ENCODE results near the gene SLC46A1. TPM values are rescaled to one million over a fixed set of nuclear protein-coding genes. Genes with fewer than 3 reads are reported as not detected.
A peak's percentile ranks its signal among the peaks of the same experiment; 100 is the strongest.

SLC46A1 gene
- total RNA-seq, 1 donor from 2014 or later: 7.7 TPM

DNA sequence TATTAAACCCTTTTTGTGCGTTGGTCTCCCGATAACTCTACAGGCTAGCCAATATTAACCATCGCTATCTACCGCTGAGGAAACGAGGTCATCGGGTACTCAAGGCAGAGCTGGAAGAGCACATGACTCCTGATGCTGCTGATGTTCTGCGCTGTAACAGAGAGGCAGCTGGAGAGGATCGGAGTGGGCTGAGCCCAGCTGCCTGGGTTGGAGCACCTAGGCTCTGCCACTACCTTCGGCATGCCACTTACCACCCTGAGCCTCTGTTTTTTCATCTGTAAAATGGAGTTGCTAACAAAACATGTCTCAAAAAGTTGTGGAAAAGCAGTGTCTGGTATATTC lies 432 bp upstream of the SLC46A1 start:
- ATAC-seq (peak; percentile 11), DNase-seq (ENCODE audit: missing footprints) (no peak)
- intact Hi-C loops (cut with DNase I): no loop called here

DNA sequence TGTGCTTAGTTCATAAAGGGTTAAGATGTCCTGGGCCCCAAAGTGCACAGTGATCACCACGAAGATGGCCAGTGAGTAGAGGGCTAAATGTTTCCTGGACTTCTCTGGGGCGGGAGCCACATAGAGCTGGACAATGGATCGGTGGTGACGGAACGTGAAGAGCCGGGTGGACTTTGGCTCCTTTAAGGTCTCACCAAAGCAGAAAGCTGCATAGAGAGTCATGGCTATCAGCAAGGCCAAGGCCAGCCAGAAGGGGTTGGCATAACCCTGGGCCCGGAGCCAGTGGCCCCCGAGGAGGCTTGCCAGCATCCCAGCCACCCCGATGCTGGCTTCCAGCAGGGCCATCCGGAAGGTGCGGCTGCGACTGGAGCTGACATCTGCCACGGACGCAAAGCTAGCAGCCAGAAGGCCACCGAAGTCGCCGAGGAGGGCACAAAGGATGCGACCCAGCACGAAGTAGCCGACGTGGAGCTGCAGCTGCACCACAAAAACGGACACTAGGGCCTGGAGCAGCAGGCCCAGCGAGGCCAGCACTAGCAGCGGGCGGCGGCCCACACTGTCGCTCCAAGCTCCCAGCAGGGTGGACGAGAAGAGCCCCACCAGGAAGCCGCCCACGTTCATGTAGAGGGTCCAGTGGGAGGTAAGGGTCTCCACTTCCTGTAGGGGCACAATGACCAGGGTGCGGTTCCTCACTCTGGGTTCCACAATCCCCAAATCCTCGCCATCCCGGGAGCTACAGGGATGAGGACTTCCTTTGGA lies 1.0 kb downstream of the SLC46A1 start:
- intact Hi-C loops (cut with DNase I): loop anchor here (5.0 kb wide), 1 partner anchor 348 kb away; no protein-coding TSS in a partner anchor
- ATAC-seq (no peak), DNase-seq (ENCODE audit: missing footprints) (no peak)

DNA sequence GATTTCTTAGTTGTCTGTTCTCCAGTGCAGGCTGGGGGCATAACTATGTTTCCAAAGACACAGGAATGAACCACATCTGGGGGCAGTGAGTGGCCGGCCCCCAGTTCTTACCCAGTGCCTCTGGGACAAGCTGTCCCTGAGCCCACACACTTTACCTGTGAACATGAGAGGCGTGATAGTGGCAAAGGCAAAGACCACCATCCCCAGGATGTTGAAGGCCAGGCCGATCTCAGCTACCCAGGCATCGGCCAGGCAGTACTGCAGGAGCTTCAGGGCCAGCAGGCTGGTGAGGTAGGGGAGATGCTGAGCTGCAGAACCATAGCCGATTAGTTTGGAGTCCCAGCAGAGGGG lies 1.6 kb downstream of the SLC46A1 start:
- intact Hi-C loops (cut with DNase I): loop anchor here (5.0 kb wide), 1 partner anchor 347 kb away; no protein-coding TSS in a partner anchor
- DNase-seq (ENCODE audit: missing footprints): no peak
- ATAC-seq: no peak

DNA sequence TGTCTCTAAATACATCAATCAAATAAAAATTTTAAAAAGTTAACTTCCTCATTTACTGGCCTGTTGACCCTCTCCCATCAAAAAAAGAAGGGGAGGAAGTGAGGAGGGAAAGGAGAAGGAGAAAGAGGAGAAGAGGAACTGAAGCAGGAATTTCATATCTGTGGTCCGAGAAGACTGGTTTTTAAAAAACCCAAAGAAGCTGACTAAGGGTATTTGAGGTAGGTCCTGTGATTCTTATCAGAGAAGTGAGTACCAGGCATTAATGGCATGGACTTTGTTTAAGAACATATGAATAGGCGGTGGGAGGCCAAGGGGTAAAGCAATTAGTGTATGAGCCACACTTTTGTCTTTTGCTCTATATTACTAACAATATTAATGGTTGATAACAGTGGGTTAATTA lies 2.0 kb downstream of the SLC46A1 start:
- intact Hi-C loops (cut with DNase I): loop anchor here (5.0 kb wide), 1 partner anchor 347 kb away; no protein-coding TSS in a partner anchor
- no peak for DNase-seq (ENCODE audit: missing footprints)
- ATAC-seq: no peak

DNA sequence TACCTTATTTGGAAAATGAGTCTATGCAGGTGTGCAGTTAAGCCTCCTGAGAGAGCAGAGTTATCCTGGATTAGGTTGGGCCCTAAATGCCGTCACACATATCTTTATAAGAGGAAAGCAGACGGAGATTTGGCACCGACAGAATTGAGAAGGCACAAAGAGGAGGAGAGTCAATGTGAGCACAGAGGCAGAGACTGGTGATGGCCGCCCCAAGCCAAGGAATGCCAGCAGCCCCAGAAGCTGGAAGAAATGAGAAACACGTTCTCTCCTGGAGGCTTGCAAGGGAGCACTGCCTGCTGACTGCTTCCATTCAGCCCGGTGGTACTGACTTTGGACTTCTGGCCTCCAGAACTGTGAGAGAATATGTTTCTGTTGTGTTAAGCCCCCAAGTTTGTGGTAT lies 3.2 kb downstream of the SLC46A1 start:
- ATAC-seq (no peak), DNase-seq (ENCODE audit: missing footprints) (no peak)
- intact Hi-C loops (cut with DNase I): loop anchor here (5.0 kb wide), 1 partner anchor 346 kb away; no protein-coding TSS in a partner anchor

DNA sequence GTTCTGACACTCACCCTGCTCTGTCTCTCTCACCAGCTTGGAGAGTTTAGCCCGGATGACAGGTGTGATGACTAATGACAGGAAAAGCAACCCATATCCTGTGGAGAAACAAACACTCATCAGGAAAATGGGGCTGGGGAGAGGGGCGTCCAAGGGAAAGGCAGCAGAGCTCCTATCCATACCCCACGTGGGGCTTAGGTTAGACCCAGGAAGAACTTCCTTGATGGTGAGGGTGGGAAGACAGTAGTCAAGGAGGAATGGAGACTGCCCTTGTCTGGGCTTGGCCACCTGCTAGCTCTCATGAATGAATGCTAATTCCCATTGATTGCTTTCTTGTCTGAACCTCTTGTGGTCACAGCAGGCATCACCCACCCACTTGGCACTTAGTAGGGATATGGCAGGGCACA lies 3.8 kb downstream of the SLC46A1 start:
- intact Hi-C loops (cut with DNase I): loop anchor here (5.0 kb wide), 1 partner anchor 345 kb away; no protein-coding TSS in a partner anchor
- ATAC-seq: no peak

DNA sequence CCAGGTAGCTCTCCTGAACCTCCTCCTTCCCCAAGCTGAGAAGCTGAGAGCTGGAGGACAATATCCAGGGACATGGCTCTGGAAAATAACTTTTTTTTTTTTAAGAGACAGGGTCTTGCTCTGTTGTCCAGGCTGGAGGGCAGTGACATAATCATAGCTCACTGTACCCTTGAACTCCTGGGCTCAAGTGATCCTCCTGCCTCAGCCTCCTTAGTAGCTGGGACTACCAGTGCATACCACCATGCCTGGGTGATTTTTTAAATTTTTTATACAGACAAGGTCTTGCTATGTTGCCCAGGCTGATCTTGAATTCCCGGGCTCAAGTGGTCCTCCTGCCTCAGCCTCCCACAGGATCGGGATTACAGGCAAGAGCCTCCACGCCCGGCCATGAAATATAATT lies 6.2 kb downstream of the SLC46A1 start:
- DNase-seq (ENCODE audit: missing footprints) (no peak), ATAC-seq (no peak)
- intact Hi-C loops (cut with DNase I): loop anchor here (5.0 kb wide), 1 partner anchor 343 kb away; no protein-coding TSS in a partner anchor

More for the DNA sequence above, 3.8 kb downstream of the SLC46A1 start:
- no peak for DNase-seq (ENCODE audit: missing footprints)

DNA sequence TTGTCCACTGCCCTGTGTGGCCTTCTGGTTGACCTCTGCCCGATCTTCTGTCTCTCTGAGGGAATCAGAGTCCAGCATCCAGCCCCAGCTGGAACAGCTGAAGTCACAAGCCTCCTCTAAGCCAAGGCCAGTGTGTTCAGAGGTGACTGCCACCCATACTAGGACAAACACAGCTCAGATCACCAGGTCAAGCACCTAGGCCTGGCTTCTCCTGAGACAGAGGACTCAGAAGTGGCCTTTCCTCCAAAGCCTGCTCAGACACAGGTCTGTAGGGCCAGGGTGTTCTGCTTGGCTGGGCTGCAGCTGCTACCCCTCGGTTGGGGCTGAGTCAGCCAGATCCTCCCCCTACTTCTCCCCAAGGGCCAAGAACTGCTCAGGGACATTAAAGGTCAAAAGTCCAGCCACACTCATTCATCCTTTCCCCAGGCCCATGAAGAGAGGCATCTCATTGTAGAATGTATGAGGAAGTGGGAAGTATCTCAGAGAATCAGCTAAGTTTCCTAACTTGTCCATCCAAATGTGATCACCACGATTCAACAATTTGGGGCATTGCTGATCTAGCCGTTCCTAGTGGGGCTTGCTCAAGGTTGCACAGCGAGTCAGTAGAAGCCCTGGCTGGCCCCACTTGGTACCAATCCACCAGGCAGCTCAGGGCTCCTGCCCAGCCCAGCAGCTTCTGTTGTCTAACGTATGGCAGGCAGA lies 7.6 kb downstream of the SLC46A1 start:
- intact Hi-C loops (cut with DNase I): no loop called here
- DNase-seq (ENCODE audit: missing footprints): no peak
- peak; percentile 27 for ATAC-seq

DNA sequence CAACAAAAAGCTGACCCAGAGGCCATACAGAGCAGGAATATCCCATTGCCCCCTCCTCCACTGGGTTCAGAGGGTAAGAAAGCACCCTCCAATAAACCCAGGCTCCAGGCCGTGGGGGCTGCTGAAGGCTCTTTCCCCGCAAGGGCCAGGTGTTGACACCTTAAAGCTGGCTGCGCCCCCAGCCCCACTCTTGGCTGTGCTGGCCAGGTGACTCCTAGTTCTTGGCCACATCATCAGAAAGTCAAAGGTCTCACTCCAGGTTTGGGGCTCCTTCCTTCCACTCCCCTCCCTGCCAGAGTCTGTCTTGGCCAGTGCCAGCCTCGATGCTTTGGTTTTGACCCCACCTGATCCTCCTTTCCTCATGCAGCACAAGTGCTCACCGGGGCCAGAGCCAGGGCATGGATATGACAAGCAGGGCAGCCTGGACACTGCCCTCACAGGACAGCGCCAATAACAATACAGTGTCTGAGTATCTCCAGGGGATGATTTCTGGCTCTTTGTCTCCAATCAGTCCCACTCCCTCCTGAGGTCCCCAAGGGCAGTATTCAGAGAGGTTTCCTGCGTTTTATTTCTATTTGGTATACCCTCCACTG lies 8.2 kb downstream of the SLC46A1 start:
- DNase-seq (ENCODE audit: missing footprints) (no peak), ATAC-seq (no peak)
- intact Hi-C loops (cut with DNase I): no loop called here

DNA sequence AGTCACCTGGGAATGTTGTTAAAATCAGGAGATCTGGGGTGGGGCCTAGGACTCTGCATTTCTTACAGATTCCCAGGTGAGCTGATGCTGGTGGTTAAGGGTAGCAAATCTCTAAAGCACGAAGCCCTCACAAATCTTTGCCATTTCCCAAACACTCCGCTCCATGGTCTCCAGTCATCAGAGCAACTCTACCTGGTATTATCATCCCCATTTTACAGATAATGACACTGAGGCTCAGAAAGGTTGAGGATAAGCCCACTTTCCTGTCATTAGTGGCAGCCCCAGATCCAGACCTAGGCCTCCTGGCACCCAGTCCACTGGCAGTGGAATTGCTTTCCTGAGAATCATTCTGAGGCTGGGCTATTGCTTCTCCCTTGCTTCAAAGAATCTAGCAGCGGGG lies 8.7 kb downstream of the SLC46A1 start:
- ATAC-seq: no peak
- no peak for DNase-seq (ENCODE audit: missing footprints)
- intact Hi-C loops (cut with DNase I): no loop called here

DNA sequence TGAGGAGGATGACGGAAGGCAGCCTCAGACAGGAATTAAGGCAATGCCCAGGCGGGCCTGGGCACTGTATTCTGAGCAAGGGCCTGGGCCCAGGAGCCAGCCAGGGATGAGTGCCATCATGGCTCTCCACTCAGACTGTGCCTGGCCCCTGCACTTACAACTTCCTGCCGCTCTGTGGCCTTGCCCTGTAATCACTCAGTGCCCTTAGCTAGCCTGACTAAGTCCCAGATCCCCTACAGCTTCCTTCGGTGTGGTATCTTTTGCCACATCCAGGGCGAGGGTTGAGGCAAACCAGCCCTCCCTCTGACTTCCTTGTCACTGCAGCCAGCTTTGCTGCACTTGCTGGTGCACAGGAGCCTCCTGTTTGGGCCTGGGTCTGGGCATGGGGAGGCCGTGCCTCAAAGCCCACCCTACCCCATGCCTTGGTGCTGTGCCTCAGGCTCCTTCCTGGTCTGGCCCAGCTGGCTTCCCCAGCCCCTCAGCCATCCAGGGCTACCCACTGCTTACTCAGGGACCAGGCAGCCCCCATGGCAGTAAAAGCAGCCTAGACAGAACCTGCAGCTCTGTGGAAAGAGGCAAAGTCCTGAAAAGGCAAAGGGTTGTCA lies 9.3 kb downstream of the SLC46A1 start:
- intact Hi-C loops (cut with DNase I): no loop called here
- ATAC-seq (no peak), DNase-seq (ENCODE audit: missing footprints) (no peak)

DNA sequence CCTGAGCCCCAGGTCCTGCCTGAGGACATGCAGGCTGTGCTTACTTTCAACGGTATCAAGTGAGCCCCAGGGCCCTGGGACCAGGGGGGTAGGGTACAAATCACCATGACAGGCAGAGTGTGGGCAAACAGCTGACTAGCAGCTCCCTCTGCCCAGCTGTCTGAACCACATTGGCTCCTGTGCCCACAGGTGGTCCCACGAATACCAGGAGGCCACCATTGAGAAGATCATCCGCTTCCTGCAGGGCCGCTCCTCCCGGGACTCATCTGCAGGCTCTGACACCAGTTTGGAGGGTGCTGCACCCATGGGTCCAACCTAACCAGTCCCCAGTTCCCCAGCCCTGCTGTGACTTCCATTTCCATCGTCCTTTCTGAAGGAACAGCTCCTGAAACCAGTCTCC lies 10.0 kb downstream of the SLC46A1 start:
- ATAC-seq (no peak), DNase-seq (ENCODE audit: missing footprints) (no peak)

DNA sequence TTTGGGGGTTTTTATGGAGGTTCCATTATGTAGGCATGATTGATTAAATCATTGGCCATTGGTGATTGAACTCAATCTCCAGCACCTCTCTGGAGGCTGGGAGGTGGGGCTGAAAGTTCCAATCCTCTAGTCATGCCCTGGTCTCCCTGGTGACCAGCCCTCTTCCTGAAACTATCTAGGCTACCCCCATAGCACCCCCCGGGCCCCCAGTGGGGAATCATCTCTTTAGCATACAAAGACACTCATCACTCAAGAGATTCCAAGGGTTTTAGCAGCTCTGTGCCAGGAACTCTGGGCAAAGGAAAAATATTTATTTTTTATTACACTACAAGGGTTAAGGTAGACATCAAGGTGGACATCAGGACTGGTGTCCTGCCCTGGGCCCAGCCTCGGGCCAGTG lies 10.6 kb downstream of the SLC46A1 start:
- intact Hi-C loops (cut with DNase I): no loop called here
- ATAC-seq (no peak), DNase-seq (ENCODE audit: missing footprints) (no peak)

More for the DNA sequence above, 10.0 kb downstream of the SLC46A1 start:
- intact Hi-C loops (cut with DNase I): no loop called here

DNA sequence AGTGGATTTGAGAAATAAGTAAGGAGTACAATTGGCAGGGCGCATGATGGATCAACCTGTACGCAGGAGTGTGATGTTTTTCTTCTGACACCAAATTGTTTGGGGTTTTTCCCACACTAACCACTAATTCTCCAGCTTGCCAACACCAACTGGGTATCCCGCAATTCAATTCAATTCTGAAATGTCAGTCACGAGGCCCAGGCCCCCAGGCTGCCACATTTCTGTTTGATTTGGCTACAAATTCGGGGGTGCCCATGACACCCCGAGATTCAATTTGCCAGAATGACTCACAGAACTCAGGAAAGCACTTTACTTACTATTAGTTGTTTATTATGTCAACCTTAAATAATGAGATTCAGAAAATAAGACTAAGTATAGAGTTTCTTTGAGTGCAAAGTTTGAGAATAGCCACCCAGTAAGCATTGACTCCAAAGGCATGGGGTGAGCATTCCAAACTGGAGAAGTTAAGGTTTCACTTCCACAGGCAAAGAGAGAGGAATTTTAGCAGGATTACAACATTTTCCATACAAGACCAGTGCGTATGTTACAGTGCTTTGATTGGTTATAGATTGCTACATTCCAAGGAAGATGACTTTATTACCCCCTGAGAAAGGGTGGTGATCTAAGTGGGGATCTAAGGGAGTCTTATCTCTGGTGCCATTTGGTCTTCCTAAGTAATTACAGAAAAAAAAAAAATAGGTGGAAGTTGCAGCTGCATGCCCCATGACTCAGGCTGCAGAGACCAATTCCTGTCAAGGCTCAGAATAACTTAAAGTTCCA lies 11.5 kb downstream of the SLC46A1 start:
- no peak for DNase-seq (ENCODE audit: missing footprints)
- intact Hi-C loops (cut with DNase I): no loop called here
- ATAC-seq: no peak

DNA sequence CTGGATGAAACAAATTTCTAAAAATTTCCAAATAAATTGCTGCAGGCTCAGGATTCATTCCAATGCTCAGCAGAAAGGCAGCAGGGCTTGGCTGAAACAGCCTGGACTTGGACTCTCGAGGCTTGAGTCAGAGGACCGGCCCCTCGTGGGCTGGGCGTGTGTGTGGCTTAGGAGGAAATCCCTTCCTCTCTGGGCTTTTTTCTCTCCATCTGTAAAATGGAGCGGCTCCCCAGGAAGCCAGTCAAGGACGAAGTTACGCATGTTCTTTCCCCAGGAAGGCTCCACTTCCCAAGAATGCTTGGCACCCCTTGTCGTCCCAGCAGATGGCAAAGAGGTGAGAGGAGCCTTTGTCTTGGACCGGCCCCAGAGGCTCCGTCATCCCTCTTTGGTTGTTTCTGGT lies 13.5 kb downstream of the SLC46A1 start:
- intact Hi-C loops (cut with DNase I): no loop called here
- DNase-seq (ENCODE audit: missing footprints) (no peak), ATAC-seq (no peak)

DNA sequence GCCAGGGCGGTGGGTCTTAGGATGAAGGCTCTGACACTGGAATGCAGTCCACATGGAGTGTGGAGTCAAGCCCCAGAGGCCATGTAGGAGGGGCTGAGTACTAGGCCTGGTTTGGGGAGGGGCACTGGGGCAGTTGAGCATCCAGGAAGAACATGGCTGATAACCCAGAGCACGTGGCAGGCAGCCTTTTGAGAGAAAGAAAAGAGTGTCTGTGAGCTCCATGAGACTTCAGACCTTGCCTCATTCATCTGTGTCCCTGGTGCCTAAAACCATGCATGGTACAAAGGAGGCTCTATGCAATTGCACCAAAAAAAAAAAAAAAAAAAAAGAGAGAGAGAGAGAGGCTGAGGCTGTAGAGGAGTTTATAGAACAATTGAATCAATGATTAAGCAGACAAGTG lies 14.6 kb downstream of the SLC46A1 start:
- ATAC-seq (no peak), DNase-seq (ENCODE audit: missing footprints) (no peak)
- intact Hi-C loops (cut with DNase I): no loop called here

DNA sequence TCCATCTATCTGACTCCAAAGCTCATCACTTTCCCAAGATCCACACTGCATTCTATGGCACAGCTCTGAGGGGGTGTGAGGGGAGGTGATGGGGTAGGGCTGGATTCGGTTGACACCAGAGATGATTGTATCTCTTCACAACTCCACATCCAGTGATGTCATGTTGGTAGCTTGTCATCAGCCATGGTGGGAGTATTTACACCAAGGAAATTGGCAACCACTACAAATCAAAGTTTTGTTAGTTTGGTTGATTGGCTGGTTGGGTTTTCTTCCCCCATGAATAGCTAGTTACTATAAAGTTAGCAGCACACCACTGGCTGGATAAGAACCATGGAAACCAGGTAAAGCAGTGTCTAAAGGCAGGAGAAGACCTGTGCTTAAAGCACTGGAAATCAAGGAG lies 15.0 kb downstream of the SLC46A1 start:
- intact Hi-C loops (cut with DNase I): no loop called here
- ATAC-seq (no peak), DNase-seq (ENCODE audit: missing footprints) (no peak)

DNA sequence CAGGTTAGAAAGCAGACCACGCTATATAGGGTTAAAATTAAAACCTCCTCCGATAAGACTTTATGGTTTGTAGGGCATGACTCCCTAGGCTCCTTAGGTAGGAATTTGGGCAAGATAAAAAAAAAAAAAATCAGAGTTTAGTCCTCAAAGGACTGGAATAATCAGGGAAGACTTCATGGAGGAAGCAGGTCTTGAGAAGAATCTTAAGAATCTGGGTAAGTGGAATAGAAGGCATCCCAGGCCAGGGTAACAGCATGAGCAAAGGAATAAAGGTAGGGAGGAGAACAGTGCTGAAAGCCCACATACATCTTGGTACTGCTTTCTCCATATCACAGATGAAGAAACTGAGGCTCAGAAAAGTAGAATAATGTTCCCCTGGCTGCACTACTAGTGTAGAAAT lies 15.4 kb downstream of the SLC46A1 start:
- ATAC-seq (no peak), DNase-seq (ENCODE audit: missing footprints) (no peak)
- intact Hi-C loops (cut with DNase I): no loop called here

DNA sequence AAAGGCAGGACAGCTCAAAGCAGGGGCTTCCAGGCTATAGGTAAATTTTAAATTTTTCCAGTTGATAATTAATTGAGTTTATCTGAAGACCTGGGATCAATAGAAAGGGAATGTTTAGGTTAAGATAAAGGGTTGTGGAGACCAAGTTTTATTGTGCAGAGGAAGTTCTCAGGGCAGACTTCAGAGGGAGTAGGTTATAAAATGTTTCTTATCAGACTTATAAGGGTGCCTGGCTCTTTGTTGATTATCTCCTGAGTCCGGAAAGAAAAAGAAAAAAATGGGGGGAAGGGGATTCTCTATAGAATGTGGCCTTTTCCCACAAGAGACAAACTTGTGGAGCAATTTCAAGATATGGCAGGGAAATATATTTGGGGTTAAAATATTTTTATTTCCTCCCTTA lies 15.9 kb downstream of the SLC46A1 start:
- DNase-seq (ENCODE audit: missing footprints): no peak
- intact Hi-C loops (cut with DNase I): no loop called here
- ATAC-seq: no peak
